ENCODE measurements around the gene SPATA3. TPM values are rescaled to one million over a fixed set of nuclear protein-coding genes. Genes with fewer than 3 reads are reported as not detected.

The SPATA3 gene
- total and polyA plus RNA-seq, 2 experiments from 2014 or later = not detected

- H3K9me3 Mint-ChIP-seq = no peaks in the 10 kb centered on the region; the same call in 2 of the 3 replicates
- no peak overlapping the region for H3K4me3 ChIP-seq
- peaks cover 18% of the 10 kb centered on the region for H3K4me1 ChIP-seq (ENCODE audit: insufficient read depth)
- H2AFZ ChIP-seq = peak overlapping the region; percentile 90
- no peaks in the 10 kb centered on the region for H3K36me3 ChIP-seq (ENCODE audit: insufficient read depth)
- peaks cover 20% of the 10 kb centered on the region for H3K79me2 ChIP-seq (replicated peaks; ENCODE audit: insufficient read depth)
- H3K9me2 ChIP-seq (ENCODE audit: insufficient read depth) = no peaks in the 10 kb centered on the region
- H4K20me1 ChIP-seq (replicated peaks; ENCODE audit: insufficient read depth) = peaks cover 12% of the 10 kb centered on the region
- no peak overlapping the region for H3K4me3 Mint-ChIP-seq
- no peaks in the 10 kb centered on the region for H3K36me3 Mint-ChIP-seq (ENCODE audit: low read depth)
- no peaks in the 10 kb centered on the region for H3F3A ChIP-seq (replicated peaks; ENCODE audit: low read depth)
- H3K27me3 ChIP-seq (ENCODE audit: insufficient read depth) = peaks cover 24% of the 10 kb centered on the region
- peaks cover 23% of the 10 kb centered on the region for H3K27me3 Mint-ChIP-seq (ENCODE audit: insufficient read depth, low read depth, poor library complexity)
- H3K27ac ChIP-seq (ENCODE audit: low read depth) = no peak overlapping the region
- no peak overlapping the region for H3K27ac Mint-ChIP-seq
- no peak for TF ChIP-seq EZH2 (IDR thresholded peaks at IDR 0.05; ENCODE audit: low read depth, unreplicated experiment)
- TF ChIP-seq, protein P1, sequence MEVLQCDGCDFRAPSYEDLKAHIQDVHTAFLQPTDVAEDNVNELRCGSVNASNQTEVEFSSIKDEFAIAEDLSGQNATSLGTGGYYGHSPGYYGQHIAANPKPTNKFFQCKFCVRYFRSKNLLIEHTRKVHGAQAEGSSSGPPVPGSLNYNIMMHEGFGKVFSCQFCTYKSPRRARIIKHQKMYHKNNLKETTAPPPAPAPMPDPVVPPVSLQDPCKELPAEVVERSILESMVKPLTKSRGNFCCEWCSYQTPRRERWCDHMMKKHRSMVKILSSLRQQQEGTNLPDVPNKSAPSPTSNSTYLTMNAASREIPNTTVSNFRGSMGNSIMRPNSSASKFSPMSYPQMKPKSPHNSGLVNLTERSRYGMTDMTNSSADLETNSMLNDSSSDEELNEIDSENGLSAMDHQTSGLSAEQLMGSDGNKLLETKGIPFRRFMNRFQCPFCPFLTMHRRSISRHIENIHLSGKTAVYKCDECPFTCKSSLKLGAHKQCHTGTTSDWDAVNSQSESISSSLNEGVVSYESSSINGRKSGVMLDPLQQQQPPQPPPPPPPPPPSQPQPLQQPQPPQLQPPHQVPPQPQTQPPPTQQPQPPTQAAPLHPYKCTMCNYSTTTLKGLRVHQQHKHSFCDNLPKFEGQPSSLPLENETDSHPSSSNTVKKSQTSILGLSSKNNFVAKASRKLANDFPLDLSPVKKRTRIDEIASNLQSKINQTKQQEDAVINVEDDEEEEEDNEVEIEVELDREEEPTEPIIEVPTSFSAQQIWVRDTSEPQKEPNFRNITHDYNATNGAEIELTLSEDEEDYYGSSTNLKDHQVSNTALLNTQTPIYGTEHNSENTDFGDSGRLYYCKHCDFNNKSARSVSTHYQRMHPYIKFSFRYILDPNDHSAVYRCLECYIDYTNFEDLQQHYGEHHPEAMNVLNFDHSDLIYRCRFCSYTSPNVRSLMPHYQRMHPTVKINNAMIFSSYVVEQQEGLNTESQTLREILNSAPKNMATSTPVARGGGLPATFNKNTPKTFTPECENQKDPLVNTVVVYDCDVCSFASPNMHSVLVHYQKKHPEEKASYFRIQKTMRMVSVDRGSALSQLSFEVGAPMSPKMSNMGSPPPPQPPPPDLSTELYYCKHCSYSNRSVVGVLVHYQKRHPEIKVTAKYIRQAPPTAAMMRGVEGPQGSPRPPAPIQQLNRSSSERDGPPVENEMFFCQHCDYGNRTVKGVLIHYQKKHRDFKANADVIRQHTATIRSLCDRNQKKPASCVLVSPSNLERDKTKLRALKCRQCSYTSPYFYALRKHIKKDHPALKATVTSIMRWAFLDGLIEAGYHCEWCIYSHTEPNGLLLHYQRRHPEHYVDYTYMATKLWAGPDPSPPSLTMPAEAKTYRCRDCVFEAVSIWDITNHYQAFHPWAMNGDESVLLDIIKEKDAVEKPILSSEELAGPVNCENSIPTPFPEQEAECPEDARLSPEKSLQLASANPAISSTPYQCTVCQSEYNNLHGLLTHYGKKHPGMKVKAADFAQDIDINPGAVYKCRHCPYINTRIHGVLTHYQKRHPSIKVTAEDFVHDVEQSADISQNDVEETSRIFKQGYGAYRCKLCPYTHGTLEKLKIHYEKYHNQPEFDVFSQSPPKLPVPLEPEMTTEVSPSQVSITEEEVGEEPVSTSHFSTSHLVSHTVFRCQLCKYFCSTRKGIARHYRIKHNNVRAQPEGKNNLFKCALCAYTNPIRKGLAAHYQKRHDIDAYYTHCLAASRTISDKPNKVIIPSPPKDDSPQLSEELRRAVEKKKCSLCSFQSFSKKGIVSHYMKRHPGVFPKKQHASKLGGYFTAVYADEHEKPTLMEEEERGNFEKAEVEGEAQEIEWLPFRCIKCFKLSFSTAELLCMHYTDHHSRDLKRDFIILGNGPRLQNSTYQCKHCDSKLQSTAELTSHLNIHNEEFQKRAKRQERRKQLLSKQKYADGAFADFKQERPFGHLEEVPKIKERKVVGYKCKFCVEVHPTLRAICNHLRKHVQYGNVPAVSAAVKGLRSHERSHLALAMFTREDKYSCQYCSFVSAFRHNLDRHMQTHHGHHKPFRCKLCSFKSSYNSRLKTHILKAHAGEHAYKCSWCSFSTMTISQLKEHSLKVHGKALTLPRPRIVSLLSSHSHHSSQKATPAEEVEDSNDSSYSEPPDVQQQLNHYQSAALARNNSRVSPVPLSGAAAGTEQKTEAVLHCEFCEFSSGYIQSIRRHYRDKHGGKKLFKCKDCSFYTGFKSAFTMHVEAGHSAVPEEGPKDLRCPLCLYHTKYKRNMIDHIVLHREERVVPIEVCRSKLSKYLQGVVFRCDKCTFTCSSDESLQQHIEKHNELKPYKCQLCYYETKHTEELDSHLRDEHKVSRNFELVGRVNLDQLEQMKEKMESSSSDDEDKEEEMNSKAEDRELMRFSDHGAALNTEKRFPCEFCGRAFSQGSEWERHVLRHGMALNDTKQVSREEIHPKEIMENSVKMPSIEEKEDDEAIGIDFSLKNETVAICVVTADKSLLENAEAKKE (CRISPR knock-in tag; IDR thresholded peaks at IDR 0.05) = no peak
- TF ChIP-seq CREB1 (CRISPR knock-in tag; IDR thresholded peaks at IDR 0.05; ENCODE audit: low read depth) = no peak
- TF ChIP-seq EZH2phosphoT487 (IDR thresholded peaks at IDR 0.05; ENCODE audit: unreplicated experiment) = no peak
- TF ChIP-seq STAT1 (IDR thresholded peaks at IDR 0.05; ENCODE audit: unreplicated experiment) = no peak
- TF ChIP-seq ZNF331 (CRISPR knock-in tag; IDR thresholded peaks at IDR 0.05; ENCODE audit: low read depth) = no peak
- no peak for TF ChIP-seq NANOG (IDR thresholded peaks at IDR 0.05; ENCODE audit: borderline replicate concordance)
- DNase-seq (ENCODE audit: low spot score) (no peak), ATAC-seq (no peak)
- no peak overlapping the region for H3K4me2 ChIP-seq
- H3K4me1 Mint-ChIP-seq = peaks cover 23% of the 10 kb centered on the region
Observed at GRCh38 chr2:231053846-231054245, 57.9 kb downstream of the SPATA3 start.
